Right lobe of liver (tissue), 4 donors: ENCODE measurements around the gene IL17RA.

Source experiments
- POLR2A ChIP-seq: fragments of 450-650 bp; IDR thresholded peaks from one replicate; pipeline ENCODE4 v1.6.1; 2017; ENCODE audit warnings: antibody characterized with exemption, mild to moderate bottlenecking
- TF ChIP-seq, protein P1 (sequence below), 4 donors: fragments of 200-600 bp in 3 of 4; fragments of 450-650 bp in 1 of 4; IDR thresholded peaks; one replicate each; pipeline versions ENCODE4 v1.5.1 to v1.8.0; 2016 to 2022; ENCODE audit warnings: antibody characterized with exemption in 4 of 4, mild to moderate bottlenecking in 2 of 4
- donor health status: DM: no; HTN: no; CAD: no.
- donor health status: DM: no; HTN: no; CAD: no.
- donor health status: DM: no; HTN: yes; CAD: no.

DNA sequence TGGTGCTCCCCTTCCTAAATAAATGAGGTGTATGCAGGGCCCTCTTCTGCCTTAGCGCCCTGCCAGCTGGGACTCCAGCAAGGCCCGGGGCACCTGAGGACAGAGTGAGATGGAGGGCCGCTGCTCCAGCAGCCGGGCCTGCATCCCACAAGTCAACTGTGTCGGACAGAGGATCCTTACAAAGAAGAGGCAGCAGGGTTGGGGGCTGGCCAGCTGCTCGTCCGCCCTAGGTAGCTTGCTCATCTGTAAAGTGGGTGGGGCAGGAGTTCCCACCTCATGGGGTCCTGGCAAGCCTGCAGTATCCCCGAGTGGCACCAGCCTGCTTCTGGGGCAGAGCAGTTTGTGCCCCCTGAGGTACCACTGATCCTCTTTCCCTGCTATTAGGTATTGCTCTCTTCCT, 28.8 kb downstream of the IL17RA start:
- TF ChIP-seq, protein P1, sequence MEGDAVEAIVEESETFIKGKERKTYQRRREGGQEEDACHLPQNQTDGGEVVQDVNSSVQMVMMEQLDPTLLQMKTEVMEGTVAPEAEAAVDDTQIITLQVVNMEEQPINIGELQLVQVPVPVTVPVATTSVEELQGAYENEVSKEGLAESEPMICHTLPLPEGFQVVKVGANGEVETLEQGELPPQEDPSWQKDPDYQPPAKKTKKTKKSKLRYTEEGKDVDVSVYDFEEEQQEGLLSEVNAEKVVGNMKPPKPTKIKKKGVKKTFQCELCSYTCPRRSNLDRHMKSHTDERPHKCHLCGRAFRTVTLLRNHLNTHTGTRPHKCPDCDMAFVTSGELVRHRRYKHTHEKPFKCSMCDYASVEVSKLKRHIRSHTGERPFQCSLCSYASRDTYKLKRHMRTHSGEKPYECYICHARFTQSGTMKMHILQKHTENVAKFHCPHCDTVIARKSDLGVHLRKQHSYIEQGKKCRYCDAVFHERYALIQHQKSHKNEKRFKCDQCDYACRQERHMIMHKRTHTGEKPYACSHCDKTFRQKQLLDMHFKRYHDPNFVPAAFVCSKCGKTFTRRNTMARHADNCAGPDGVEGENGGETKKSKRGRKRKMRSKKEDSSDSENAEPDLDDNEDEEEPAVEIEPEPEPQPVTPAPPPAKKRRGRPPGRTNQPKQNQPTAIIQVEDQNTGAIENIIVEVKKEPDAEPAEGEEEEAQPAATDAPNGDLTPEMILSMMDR (IDR thresholded peaks at IDR 0.05): no peak
- TF ChIP-seq POLR2A: no peak
